K562 (cell line): ENCODE measurements around the gene RPL22. TPM values are rescaled to one million over a fixed set of nuclear protein-coding genes. Genes with fewer than 3 reads are reported as not detected.

Source experiments
- C11orf30 ChIP-seq: fragments of 450-650 bp; IDR thresholded peaks from 2 replicates; pipeline ENCODE4 v1.6.1; 2016; ENCODE audit warnings: low read depth, mild to moderate bottlenecking
- CEBPB ChIP-seq: fragments of 450-650 bp; IDR thresholded peaks from 2 replicates; pipeline ENCODE4 v1.6.1; 2016; ENCODE audit warnings: missing genetic modification characterization, missing compliant biosample characterization
- COPS2 ChIP-seq: fragments of 450-650 bp; conservative IDR thresholded peaks from 2 replicates; pipeline ENCODE4 v1.6.1; 2016; ENCODE audit warnings: mild to moderate bottlenecking, moderate library complexity
- FOS ChIP-seq: IDR thresholded peaks from 3 replicates; pipeline ENCODE4 v1.6.1; 2011; ENCODE audit not compliant: insufficient read length; ENCODE audit errors: extremely low read depth
- HEY1 ChIP-seq: fragments of 250-450 bp; sonication (Bioruptor Pico); IDR thresholded peaks from 2 replicates; pipeline ENCODE4 v1.5.0; 2020; ENCODE audit warnings: mild to moderate bottlenecking, moderate library complexity, borderline replicate concordance
- HNRNPK ChIP-seq: fragments of 200-400 bp; formaldehyde crosslinking; IDR thresholded peaks from one replicate; pipeline ENCODE4 v1.6.1; 2018; ENCODE audit warnings: mild to moderate bottlenecking, low read depth, low read length; ENCODE audit not compliant: poor library complexity, severe bottlenecking
- JUNB ChIP-seq: fragments of 450-650 bp; formaldehyde crosslinking; conservative IDR thresholded peaks from 2 replicates; pipeline ENCODE4 v1.4.0; 2020; ENCODE audit warnings: mild to moderate bottlenecking
- KDM2B ChIP-seq: fragments of 250-450 bp; sonication (Bioruptor Pico); IDR thresholded peaks from 2 replicates; pipeline ENCODE4 v1.8.0; 2021; ENCODE audit warnings: mild to moderate bottlenecking, moderate library complexity
- MCM2 ChIP-seq: fragments of 450-650 bp; IDR thresholded peaks from 2 replicates; pipeline ENCODE4 v1.6.1; 2017; ENCODE audit warnings: low read depth, mild to moderate bottlenecking
- MTA3 ChIP-seq: fragments of 450-650 bp; formaldehyde crosslinking; IDR thresholded peaks from 2 replicates; pipeline ENCODE4 v1.6.1; 2017; ENCODE audit warnings: mild to moderate bottlenecking, borderline replicate concordance
- MYC ChIP-seq, 2 experiments: fragments of 250-450 bp in 1 of 2; sonication (Bioruptor Pico) in 1 of 2; IDR thresholded peaks; 2 replicates each; pipeline versions ENCODE4 v1.5.1 to v1.6.1; 2012 to 2021; ENCODE audit warnings: low read depth in 2 of 2, borderline replicate concordance in 1 of 2, improper control_type of control experiment in 1 of 2, low read length in 1 of 2, mild to moderate bottlenecking in 1 of 2, moderate library complexity in 1 of 2
- RBFOX2 ChIP-seq: fragments of 200-400 bp; formaldehyde crosslinking; IDR thresholded peaks from 2 replicates; pipeline ENCODE4 v1.6.1; 2017; ENCODE audit warnings: low read depth, mild to moderate bottlenecking, low read length, moderate library complexity
- TEAD4 ChIP-seq, 2 experiments: sonication (generic) in 1 of 2; formaldehyde crosslinking in 1 of 2; IDR thresholded peaks; 2 replicates each; pipeline versions ENCODE4 v1.6.1 to v1.8.0; 2012 to 2022; ENCODE audit warnings: borderline replicate concordance in 1 of 2, inconsistent platforms in 1 of 2, low read length in 1 of 2, mild to moderate bottlenecking in 1 of 2, missing genetic modification reagents in 1 of 2
- ZBTB17 ChIP-seq: fragments of 450-650 bp; formaldehyde crosslinking; IDR thresholded peaks from 2 replicates; pipeline ENCODE4 v1.4.0; 2020; ENCODE audit warnings: mild to moderate bottlenecking
- ZNF212 ChIP-seq: fragments of 450-650 bp; formaldehyde crosslinking; IDR thresholded peaks from 2 replicates; pipeline ENCODE4 v1.4.0; 2020; ENCODE audit warnings: mild to moderate bottlenecking
- polyA plus RNA-seq, 8 experiments: library from polyadenylated mRNA; depleted of rRNA in 4 of 8; stranded (reverse) in 5 of 8; unstranded in 3 of 8; fragments of >200 nt; fragmentation: Nextera tagmentation in 2 of 8; fragmentation: Illumina TruSeq in 1 of 8; extraction: Ambion mirVana in 2 of 8; extraction: Trizol in 1 of 8; gene quantifications; 2 replicates each; pipeline versions ENCODE4 v1.2.1 to v1.2.3, GENCODE V29; 2011 to 2014; ENCODE audit warnings: inconsistent platforms in 1 of 8, missing spikeins in 1 of 8
- total RNA-seq, 7 experiments: library from RNA; depleted of rRNA in 6 of 7; stranded (reverse); fragments of >200 nt in 6 of 7; fragmentation: Illumina TruSeq in 2 of 7; extraction: Trizol in 2 of 7; gene quantifications; 2 replicates each; pipeline versions ENCODE4 v1.2.1 to v1.2.3, GENCODE V29; 2011 to 2021; ENCODE audit warnings: low replicate concordance in 1 of 7
- TF ChIP-seq, protein P1 (sequence below): conservative IDR thresholded peaks from 2 replicates; pipeline ENCODE4 v1.6.1; 2011; ENCODE audit warnings: low read depth, mild to moderate bottlenecking, low read length; ENCODE audit not compliant: control insufficient read depth
- TF ChIP-seq, protein P2 (sequence below), 2 experiments: IDR thresholded peaks; 2 replicates each; pipeline ENCODE4 v1.6.1; 2012; ENCODE audit warnings: improper control_type of control experiment in 2 of 2, low read depth in 2 of 2, low read length in 2 of 2, borderline replicate concordance in 1 of 2
- TF ChIP-seq, protein P3 (sequence below): sonication (generic); formaldehyde crosslinking; IDR thresholded peaks from 2 replicates; pipeline ENCODE4 v1.8.0; 2023; ENCODE audit warnings: mild to moderate bottlenecking, missing genetic modification reagents
- TF ChIP-seq, protein P4 (sequence below): sonication (generic); formaldehyde crosslinking; IDR thresholded peaks from 2 replicates; pipeline ENCODE4 v1.4.0; 2020; ENCODE audit warnings: mild to moderate bottlenecking, missing genetic modification reagents

Gene RPL22
- total and polyA plus RNA-seq, 9 of the 15 experiments (the other 6 are each of a cell fraction or from before 2014, with no cell fraction given), result 467 to 1,165 (median 607) TPM

DNA sequence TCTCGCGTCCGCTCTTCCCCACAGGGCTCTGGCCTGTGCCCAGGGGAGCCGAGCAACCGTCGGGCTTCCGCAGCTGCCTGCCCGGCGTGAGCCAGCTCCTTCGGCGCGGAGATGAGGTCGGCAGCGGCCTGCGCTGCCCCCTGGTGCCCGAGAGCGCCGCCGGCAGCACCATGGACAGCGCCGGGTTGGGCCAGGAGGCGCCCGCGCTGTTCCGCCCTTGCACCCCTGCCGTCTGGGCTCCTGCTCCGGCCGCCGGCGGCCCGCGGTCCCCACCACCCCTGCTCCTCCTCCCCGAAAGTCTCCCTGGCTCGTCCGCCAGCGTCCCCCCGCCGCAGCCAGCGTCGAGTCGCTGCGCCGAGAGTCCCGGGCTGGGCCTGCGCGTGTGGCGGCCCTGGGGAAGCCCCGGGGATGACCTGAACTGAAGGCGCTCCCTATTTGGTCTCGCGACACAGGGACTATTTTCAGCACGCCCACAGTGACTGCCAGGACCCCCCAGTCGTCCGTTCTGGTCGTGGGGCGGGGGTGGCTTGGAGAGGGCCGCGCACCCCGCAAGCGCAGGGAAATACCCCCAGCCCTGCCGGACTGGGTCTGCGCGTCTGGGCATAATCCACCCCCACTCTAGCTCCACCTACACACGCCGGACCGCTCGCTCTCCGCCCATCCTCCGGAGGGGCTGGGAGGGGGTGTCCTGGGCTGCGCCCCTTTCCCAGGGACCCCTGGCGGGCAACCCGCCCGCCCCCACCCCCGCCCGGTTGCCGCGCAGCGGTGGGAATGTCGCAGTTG lies 45.9 kb upstream of the RPL22 start (continued):
- TF ChIP-seq, protein P1, sequence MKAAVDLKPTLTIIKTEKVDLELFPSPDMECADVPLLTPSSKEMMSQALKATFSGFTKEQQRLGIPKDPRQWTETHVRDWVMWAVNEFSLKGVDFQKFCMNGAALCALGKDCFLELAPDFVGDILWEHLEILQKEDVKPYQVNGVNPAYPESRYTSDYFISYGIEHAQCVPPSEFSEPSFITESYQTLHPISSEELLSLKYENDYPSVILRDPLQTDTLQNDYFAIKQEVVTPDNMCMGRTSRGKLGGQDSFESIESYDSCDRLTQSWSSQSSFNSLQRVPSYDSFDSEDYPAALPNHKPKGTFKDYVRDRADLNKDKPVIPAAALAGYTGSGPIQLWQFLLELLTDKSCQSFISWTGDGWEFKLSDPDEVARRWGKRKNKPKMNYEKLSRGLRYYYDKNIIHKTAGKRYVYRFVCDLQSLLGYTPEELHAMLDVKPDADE, result peak; percentile 84
- TF ChIP-seq ZBTB17, result peak; percentile 75
- no peak for TF ChIP-seq CEBPB (tag)
- TF ChIP-seq, protein P2, sequence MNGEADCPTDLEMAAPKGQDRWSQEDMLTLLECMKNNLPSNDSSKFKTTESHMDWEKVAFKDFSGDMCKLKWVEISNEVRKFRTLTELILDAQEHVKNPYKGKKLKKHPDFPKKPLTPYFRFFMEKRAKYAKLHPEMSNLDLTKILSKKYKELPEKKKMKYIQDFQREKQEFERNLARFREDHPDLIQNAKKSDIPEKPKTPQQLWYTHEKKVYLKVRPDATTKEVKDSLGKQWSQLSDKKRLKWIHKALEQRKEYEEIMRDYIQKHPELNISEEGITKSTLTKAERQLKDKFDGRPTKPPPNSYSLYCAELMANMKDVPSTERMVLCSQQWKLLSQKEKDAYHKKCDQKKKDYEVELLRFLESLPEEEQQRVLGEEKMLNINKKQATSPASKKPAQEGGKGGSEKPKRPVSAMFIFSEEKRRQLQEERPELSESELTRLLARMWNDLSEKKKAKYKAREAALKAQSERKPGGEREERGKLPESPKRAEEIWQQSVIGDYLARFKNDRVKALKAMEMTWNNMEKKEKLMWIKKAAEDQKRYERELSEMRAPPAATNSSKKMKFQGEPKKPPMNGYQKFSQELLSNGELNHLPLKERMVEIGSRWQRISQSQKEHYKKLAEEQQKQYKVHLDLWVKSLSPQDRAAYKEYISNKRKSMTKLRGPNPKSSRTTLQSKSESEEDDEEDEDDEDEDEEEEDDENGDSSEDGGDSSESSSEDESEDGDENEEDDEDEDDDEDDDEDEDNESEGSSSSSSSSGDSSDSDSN (IDR thresholded peaks at IDR 0.05; ENCODE audit: borderline replicate concordance in 1 of 2, low read depth in 2 of 2, low read length in 2 of 2), result peak; percentile 98 to 99
- peak; percentile 29; the same call in 1 of the 2 replicates for TF ChIP-seq RBFOX2
- peak; percentile 33; the same call in 1 of the 2 replicates for TF ChIP-seq MTA3
- no peak for TF ChIP-seq FOS
- TF ChIP-seq ZNF212 (CRISPR knock-in tag), result 0 out of 2 replicates have a peak, but pooled peaks have one; percentile 31
- TF ChIP-seq C11orf30, result no peak
- TF ChIP-seq KDM2B (CRISPR knock-in tag), result peak; percentile 96; the same call in 1 of the 2 replicates
- no peak for TF ChIP-seq TEAD4 (IDR thresholded peaks at IDR 0.05; ENCODE audit: low read length)
- TF ChIP-seq TEAD4 (CRISPR knock-in tag; IDR thresholded peaks at IDR 0.05; ENCODE audit: borderline replicate concordance), result peak; percentile 92
- no peak for TF ChIP-seq HEY1 (CRISPR knock-in tag)
- TF ChIP-seq JUNB (CRISPR knock-in tag), result 0 out of 2 replicates have a peak, but pooled peaks have one; percentile 21
- TF ChIP-seq, protein P3, sequence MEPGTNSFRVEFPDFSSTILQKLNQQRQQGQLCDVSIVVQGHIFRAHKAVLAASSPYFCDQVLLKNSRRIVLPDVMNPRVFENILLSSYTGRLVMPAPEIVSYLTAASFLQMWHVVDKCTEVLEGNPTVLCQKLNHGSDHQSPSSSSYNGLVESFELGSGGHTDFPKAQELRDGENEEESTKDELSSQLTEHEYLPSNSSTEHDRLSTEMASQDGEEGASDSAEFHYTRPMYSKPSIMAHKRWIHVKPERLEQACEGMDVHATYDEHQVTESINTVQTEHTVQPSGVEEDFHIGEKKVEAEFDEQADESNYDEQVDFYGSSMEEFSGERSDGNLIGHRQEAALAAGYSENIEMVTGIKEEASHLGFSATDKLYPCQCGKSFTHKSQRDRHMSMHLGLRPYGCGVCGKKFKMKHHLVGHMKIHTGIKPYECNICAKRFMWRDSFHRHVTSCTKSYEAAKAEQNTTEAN (CRISPR knock-in tag), result peak; percentile 90; the same call in 1 of the 2 replicates
- peak; percentile 91 for TF ChIP-seq HNRNPK
- TF ChIP-seq MCM2, result no peak
- TF ChIP-seq, protein P4, sequence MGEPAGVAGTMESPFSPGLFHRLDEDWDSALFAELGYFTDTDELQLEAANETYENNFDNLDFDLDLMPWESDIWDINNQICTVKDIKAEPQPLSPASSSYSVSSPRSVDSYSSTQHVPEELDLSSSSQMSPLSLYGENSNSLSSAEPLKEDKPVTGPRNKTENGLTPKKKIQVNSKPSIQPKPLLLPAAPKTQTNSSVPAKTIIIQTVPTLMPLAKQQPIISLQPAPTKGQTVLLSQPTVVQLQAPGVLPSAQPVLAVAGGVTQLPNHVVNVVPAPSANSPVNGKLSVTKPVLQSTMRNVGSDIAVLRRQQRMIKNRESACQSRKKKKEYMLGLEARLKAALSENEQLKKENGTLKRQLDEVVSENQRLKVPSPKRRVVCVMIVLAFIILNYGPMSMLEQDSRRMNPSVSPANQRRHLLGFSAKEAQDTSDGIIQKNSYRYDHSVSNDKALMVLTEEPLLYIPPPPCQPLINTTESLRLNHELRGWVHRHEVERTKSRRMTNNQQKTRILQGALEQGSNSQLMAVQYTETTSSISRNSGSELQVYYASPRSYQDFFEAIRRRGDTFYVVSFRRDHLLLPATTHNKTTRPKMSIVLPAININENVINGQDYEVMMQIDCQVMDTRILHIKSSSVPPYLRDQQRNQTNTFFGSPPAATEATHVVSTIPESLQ (CRISPR knock-in tag), result peak; percentile 95; the same call in 1 of the 2 replicates
- no peak for TF ChIP-seq COPS2
- TF ChIP-seq MYC (IDR thresholded peaks at IDR 0.05; ENCODE audit: low read depth, low read length), result peak; percentile 52
- no peak for TF ChIP-seq MYC (CRISPR knock-in tag; IDR thresholded peaks at IDR 0.05; ENCODE audit: borderline replicate concordance, low read depth)
